Mucosa of rectum (tissue), 2 donors: ENCODE results near the gene CFAP91.

Experiments used
- H3K27ac ChIP-seq, 2 donors: one replicate each; pipeline ENCODE4 v1.7.0; 2013; ENCODE audit warnings: inconsistent platforms in 2 of 2, low read depth in 2 of 2, low read length in 2 of 2
- H3K27me3 ChIP-seq, 2 donors: one replicate each; pipeline ENCODE4 v1.7.0; 2013; ENCODE audit warnings: low read length in 2 of 2; ENCODE audit not compliant: control insufficient read depth in 2 of 2, insufficient read depth in 2 of 2
- H3K36me3 ChIP-seq, 2 donors: one replicate each; pipeline ENCODE4 v1.7.0; 2013; ENCODE audit warnings: low read length in 2 of 2; ENCODE audit not compliant: control insufficient read depth in 2 of 2, insufficient read depth in 2 of 2
- H3K4me1 ChIP-seq, 2 donors: one replicate each; pipeline ENCODE4 v1.7.0; 2013; ENCODE audit warnings: low read length in 2 of 2, mild to moderate bottlenecking in 1 of 2; ENCODE audit not compliant: control insufficient read depth in 2 of 2, insufficient read depth in 2 of 2
- H3K4me3 ChIP-seq, 2 donors: one replicate each; pipeline ENCODE4 v1.7.0; 2013; ENCODE audit warnings: low read length in 2 of 2
- H3K9ac ChIP-seq, 2 donors: one replicate each; pipeline ENCODE4 v1.7.0; 2013; ENCODE audit warnings: low read length in 2 of 2, low read depth in 1 of 2, mild to moderate bottlenecking in 1 of 2
- H3K9me3 ChIP-seq, 2 donors: one replicate each; pipeline ENCODE4 v1.7.0; 2013; ENCODE audit warnings: low read length in 2 of 2; ENCODE audit not compliant: control insufficient read depth in 2 of 2
- donor health status: healthy.
- donor health status: Normal muscosa, but diverticular disease.

Gene CFAP91

GRCh38 chr3:119703820-119704531, 1.2 kb downstream of the CFAP91 start:
- peaks cover 10 to 13% of the 10 kb centered on the region in 2 donors for H3K4me1 ChIP-seq
- no peaks in the 10 kb centered on the region for H3K9me3 ChIP-seq
- no peaks in the 10 kb centered on the region for H3K36me3 ChIP-seq
- H3K9ac ChIP-seq, result no peak overlapping the region
- peaks cover 0 to 3% of the 10 kb centered on the region in 2 donors for H3K27me3 ChIP-seq
- no peak overlapping the region for H3K4me3 ChIP-seq
- no peak overlapping the region for H3K27ac ChIP-seq

- Histone ChIP-seq H3K36me3 (no peaks in the 10 kb centered on the region), H3K27ac (peak overlapping the region; percentile 1 to 18), H3K9me3 (no peaks in the 10 kb centered on the region), H3K9ac (no peak overlapping the region), H3K4me1 (no peaks in the 10 kb centered on the region), H3K4me3 (no peak overlapping the region), H3K27me3 (no peaks in the 10 kb centered on the region)
Observed at GRCh38 chr3:119715105-119715504, 12.3 kb downstream of the CFAP91 start.

GRCh38 chr3:119716998-119717397, 14.2 kb downstream of the CFAP91 start:
- no peak overlapping the region for H3K4me3 ChIP-seq
- H3K4me1 ChIP-seq, result no peaks in the 10 kb centered on the region
- no peaks in the 10 kb centered on the region for H3K9me3 ChIP-seq
- peak overlapping the region; percentile 32 to 48 for H3K27ac ChIP-seq
- H3K27me3 ChIP-seq, result no peaks in the 10 kb centered on the region
- H3K36me3 ChIP-seq, result no peaks in the 10 kb centered on the region
- H3K9ac ChIP-seq, result no peak overlapping the region

GRCh38 chr3:119717520-119717919, 14.7 kb downstream of the CFAP91 start:
- no peaks in the 10 kb centered on the region for H3K27me3 ChIP-seq
- H3K9me3 ChIP-seq, result no peaks in the 10 kb centered on the region
- no peak overlapping the region for H3K4me3 ChIP-seq
- H3K4me1 ChIP-seq, result no peaks in the 10 kb centered on the region
- H3K9ac ChIP-seq, result no peak overlapping the region
- no peaks in the 10 kb centered on the region for H3K36me3 ChIP-seq
- H3K27ac ChIP-seq, result peak overlapping the region in 1 of 2 donors; percentile 32

GRCh38 chr3:119723022-119723421, 20.2 kb downstream of the CFAP91 start:
- no peaks in the 10 kb centered on the region for H3K36me3 ChIP-seq
- H3K9ac ChIP-seq, result no peak overlapping the region
- H3K9me3 ChIP-seq, result no peaks in the 10 kb centered on the region
- no peak overlapping the region for H3K4me3 ChIP-seq
- H3K27me3 ChIP-seq, result no peaks in the 10 kb centered on the region
- no peak overlapping the region for H3K27ac ChIP-seq
- no peaks in the 10 kb centered on the region for H3K4me1 ChIP-seq

GRCh38 chr3:119726909-119727308, 24.1 kb downstream of the CFAP91 start:
- H3K4me3 ChIP-seq, result no peak overlapping the region
- H3K9ac ChIP-seq, result no peak overlapping the region
- no peaks in the 10 kb centered on the region for H3K9me3 ChIP-seq
- no peaks in the 10 kb centered on the region for H3K36me3 ChIP-seq
- no peaks in the 10 kb centered on the region for H3K27me3 ChIP-seq
- no peaks in the 10 kb centered on the region for H3K4me1 ChIP-seq
- no peak overlapping the region for H3K27ac ChIP-seq

GRCh38 chr3:119729996-119730395, 27.2 kb downstream of the CFAP91 start:
- Histone ChIP-seq H3K4me3 (no peak overlapping the region), H3K36me3 (no peaks in the 10 kb centered on the region)

GRCh38 chr3:119731560-119732343, 28.9 kb downstream of the CFAP91 start:
- no peak overlapping the region for H3K9ac ChIP-seq
- no peaks in the 10 kb centered on the region for H3K9me3 ChIP-seq
- no peaks in the 10 kb centered on the region for H3K4me1 ChIP-seq
- no peak overlapping the region for H3K27ac ChIP-seq
- no peak overlapping the region for H3K4me3 ChIP-seq
- no peaks in the 10 kb centered on the region for H3K36me3 ChIP-seq
- H3K27me3 ChIP-seq, result no peaks in the 10 kb centered on the region

More at GRCh38 chr3:119729996-119730395, 27.2 kb downstream of the CFAP91 start:
- no peaks in the 10 kb centered on the region for H3K9me3 ChIP-seq
- H3K4me1 ChIP-seq, result no peaks in the 10 kb centered on the region
- no peak overlapping the region for H3K9ac ChIP-seq
- H3K27me3 ChIP-seq, result no peaks in the 10 kb centered on the region
- H3K27ac ChIP-seq, result no peak overlapping the region

GRCh38 chr3:119733812-119734211, 31.0 kb downstream of the CFAP91 start:
- Histone ChIP-seq H3K27ac (no peak overlapping the region), H3K27me3 (no peaks in the 10 kb centered on the region), H3K4me1 (no peaks in the 10 kb centered on the region), H3K9me3 (no peaks in the 10 kb centered on the region), H3K4me3 (no peak overlapping the region), H3K36me3 (no peaks in the 10 kb centered on the region), H3K9ac (no peak overlapping the region)

- Histone ChIP-seq H3K27ac (no peak overlapping the region), H3K27me3 (no peaks in the 10 kb centered on the region), H3K36me3 (no peaks in the 10 kb centered on the region), H3K9ac (no peak overlapping the region), H3K4me3 (no peak overlapping the region), H3K9me3 (no peaks in the 10 kb centered on the region), H3K4me1 (no peaks in the 10 kb centered on the region)
Observed at GRCh38 chr3:119738741-119739140, 35.9 kb downstream of the CFAP91 start.
